Breast epithelium (tissue), 4 donors: ENCODE data around the gene CDCA3. TPM values are rescaled to one million over a fixed set of nuclear protein-coding genes. Genes with fewer than 3 reads are reported as not detected.

ENCODE experiments used
- DNase-seq, 2 donors: peaks; one replicate each; pipeline ENCODE4 v3.0.0-alpha.2; 2019; ENCODE audit warnings: low spot score in 2 of 2
- H3K27ac ChIP-seq, 2 donors: fragments of 200-600 bp; sonication (generic) in 1 of 2; one replicate each; pipeline ENCODE4 v1.5.1; 2016 to 2019; ENCODE audit warnings: mild to moderate bottlenecking in 1 of 2
- H3K27me3 ChIP-seq, 2 donors: fragments of 200-600 bp; sonication (generic) in 1 of 2; one replicate each; pipeline versions ENCODE4 v1.5.1 to v1.6.0; 2017 to 2019; ENCODE audit warnings: control low read depth in 1 of 2, mild to moderate bottlenecking in 1 of 2
- H3K36me3 ChIP-seq: fragments of 200-600 bp; one replicate; pipeline ENCODE4 v1.5.1; 2019
- H3K4me1 ChIP-seq, 2 donors: fragments of 200-600 bp; sonication (generic); one replicate each; pipeline ENCODE4 v1.5.1; 2016 to 2019; ENCODE audit warnings: control low read depth in 1 of 2
- H3K4me3 ChIP-seq, 3 donors: fragments of 200-600 bp; sonication (generic); 1 replicate in 2 of 3; 2 replicates in 1 of 3; pipeline ENCODE4 v1.5.1; 2016 to 2019; ENCODE audit warnings: mild to moderate bottlenecking in 3 of 3, moderate library complexity in 2 of 3
- H3K9me3 ChIP-seq, 2 donors: fragments of 200-600 bp; sonication (generic) in 1 of 2; one replicate each; pipeline ENCODE4 v1.5.1; 2016 to 2019; ENCODE audit warnings: control low read depth in 1 of 2
- CTCF ChIP-seq, 3 donors: fragments of 450-650 bp; IDR thresholded peaks; one replicate each; pipeline ENCODE4 v1.5.1; 2016 to 2017; ENCODE audit warnings: antibody characterized with exemption in 3 of 3, mild to moderate bottlenecking in 3 of 3, moderate library complexity in 3 of 3
- POLR2A ChIP-seq: fragments of 450-650 bp; IDR thresholded peaks from one replicate; pipeline ENCODE4 v1.6.1; 2016; ENCODE audit warnings: antibody characterized with exemption, mild to moderate bottlenecking, moderate library complexity
- POLR2AphosphoS5 ChIP-seq, 3 donors: sonication (generic); formaldehyde crosslinking; IDR thresholded peaks; one replicate each; pipeline ENCODE4 v1.6.1; 2017; ENCODE audit warnings: antibody characterized with exemption in 3 of 3
- intact Hi-C: fragments of 100-400 bp; cut with DNase I; formaldehyde crosslinking; loops from one replicate; pipeline ENCODE4 v1.15.1; 2023; ENCODE audit warnings: low total_unique reads
- total RNA-seq, 3 donors: library from RNA; depleted of rRNA; stranded (reverse); fragments of >200 nt; gene quantifications; one replicate each; pipeline ENCODE4 v1.1.0, GENCODE V29; 2016

Gene CDCA3
- total RNA-seq, 3 donors from 2014 or later: 0.33 to 3.0 (median 1.8) TPM

GRCh38 chr12:6861391-6861790 lies 10.3 kb upstream of the CDCA3 start:
- intact Hi-C loops: loop anchor here (10.0 kb wide), 1 partner anchor 103 kb away; no protein-coding TSS in a partner anchor

GRCh38 chr12:6860942-6861341 lies 9.9 kb upstream of the CDCA3 start:
- H3K9me3 ChIP-seq: no peaks in the 10 kb centered on the region
- no peak overlapping the region for H3K4me3 ChIP-seq
- no peak for DNase-seq
- intact Hi-C loops: loop anchor here (10.0 kb wide), 1 partner anchor 104 kb away; no protein-coding TSS in a partner anchor
- H3K27ac ChIP-seq: no peak overlapping the region
- no peaks in the 10 kb centered on the region for H3K27me3 ChIP-seq
- H3K4me1 ChIP-seq: no peaks in the 10 kb centered on the region
- H3K36me3 ChIP-seq: peaks cover 6% of the 10 kb centered on the region
- TF ChIP-seq CTCF (IDR thresholded peaks at IDR 0.05) (no peak), POLR2A (no peak), POLR2AphosphoS5 (IDR thresholded peaks at IDR 0.05) (no peak)

More at GRCh38 chr12:6861391-6861790, 10.3 kb upstream of the CDCA3 start:
- Histone ChIP-seq H3K27ac (no peak overlapping the region), H3K27me3 (no peaks in the 10 kb centered on the region), H3K9me3 (no peaks in the 10 kb centered on the region), H3K4me1 (no peaks in the 10 kb centered on the region), H3K4me3 (no peak overlapping the region), H3K36me3 (peaks cover 6% of the 10 kb centered on the region)
- no peak for TF ChIP-seq CTCF (IDR thresholded peaks at IDR 0.05)
- TF ChIP-seq POLR2A: no peak
- TF ChIP-seq POLR2AphosphoS5 (IDR thresholded peaks at IDR 0.05): no peak
- no peak for DNase-seq

GRCh38 chr12:6860116-6860515 lies 9.0 kb upstream of the CDCA3 start:
- Histone ChIP-seq H3K27ac (no peak overlapping the region), H3K4me3 (no peak overlapping the region), H3K4me1 (no peaks in the 10 kb centered on the region), H3K27me3 (no peaks in the 10 kb centered on the region), H3K36me3 (peaks cover 6% of the 10 kb centered on the region), H3K9me3 (no peaks in the 10 kb centered on the region)
- TF ChIP-seq POLR2A (no peak), POLR2AphosphoS5 (IDR thresholded peaks at IDR 0.05) (no peak), CTCF (IDR thresholded peaks at IDR 0.05) (no peak)
- no peak for DNase-seq
- intact Hi-C loops: loop anchor here (10.0 kb wide), 1 partner anchor 105 kb away; no protein-coding TSS in a partner anchor

GRCh38 chr12:6858799-6859198 lies 7.7 kb upstream of the CDCA3 start:
- Histone ChIP-seq H3K27me3 (no peaks in the 10 kb centered on the region), H3K9me3 (no peaks in the 10 kb centered on the region), H3K27ac (no peak overlapping the region), H3K4me1 (no peaks in the 10 kb centered on the region), H3K4me3 (no peak overlapping the region), H3K36me3 (peaks cover 6% of the 10 kb centered on the region)
- intact Hi-C loops: no loop called here
- no peak for DNase-seq
- TF ChIP-seq POLR2AphosphoS5 (IDR thresholded peaks at IDR 0.05): no peak

- Histone ChIP-seq H3K9me3 (no peaks in the 10 kb centered on the region), H3K4me3 (no peak overlapping the region), H3K27ac (no peak overlapping the region), H3K36me3 (peaks cover under 1% of the 10 kb centered on the region), H3K27me3 (no peaks in the 10 kb centered on the region), H3K4me1 (peaks cover 4 to 6% of the 10 kb centered on the region in 2 donors)
- TF ChIP-seq POLR2AphosphoS5 (IDR thresholded peaks at IDR 0.05): no peak
- TF ChIP-seq CTCF (IDR thresholded peaks at IDR 0.05): no peak
- DNase-seq: no peak
- intact Hi-C loops: no loop called here
Observed at GRCh38 chr12:6855322-6855721, 4.2 kb upstream of the CDCA3 start.

GRCh38 chr12:6854036-6854435 lies 3.0 kb upstream of the CDCA3 start:
- intact Hi-C loops: no loop called here
- no peaks in the 10 kb centered on the region for H3K27me3 ChIP-seq
- H3K27ac ChIP-seq: peak overlapping the region in 1 of 2 donors; percentile 64
- DNase-seq: no peak
- no peaks in the 10 kb centered on the region for H3K9me3 ChIP-seq
- no peak overlapping the region for H3K4me3 ChIP-seq
- no peaks in the 10 kb centered on the region for H3K36me3 ChIP-seq
- TF ChIP-seq CTCF (IDR thresholded peaks at IDR 0.05): no peak
- peaks cover 4 to 6% of the 10 kb centered on the region in 2 donors for H3K4me1 ChIP-seq
